ENCODE measurements around the gene PAX5. TPM values are rescaled to one million over a fixed set of nuclear protein-coding genes. Genes with fewer than 3 reads are reported as not detected.
A peak's percentile ranks its signal among the peaks of the same experiment; 100 is the strongest.

Gene PAX5
- total RNA-seq, 2 donors from 2014 or later: 0.52 TPM; not detected in 1

DNA sequence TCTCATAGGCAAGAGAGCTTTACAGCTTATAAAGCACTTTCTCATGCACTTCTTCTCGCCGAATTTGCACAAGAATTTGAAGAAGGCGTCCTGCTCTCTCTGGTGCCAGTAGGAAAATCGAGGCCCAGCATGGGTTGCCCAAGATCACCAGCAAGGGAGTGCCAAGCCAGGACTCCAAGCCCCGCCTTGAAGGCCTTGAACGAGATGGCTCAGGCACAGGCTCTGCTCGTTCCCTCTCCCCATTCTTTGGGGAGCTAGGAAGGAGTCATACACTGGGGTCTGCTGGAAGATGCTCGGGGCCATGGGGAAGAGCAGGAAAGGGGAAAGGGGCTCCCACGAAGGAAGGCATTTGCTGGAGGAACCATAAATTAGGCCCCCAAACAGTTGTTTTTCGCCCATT lies 46.7 kb downstream of the PAX5 start:
- Histone ChIP-seq H3K4me1 (peaks cover 13% of the 10 kb centered on the region), H3K27ac (no peak overlapping the region), H3K36me3 (replicated peaks in 1 of 2; ENCODE audit: insufficient read depth in 1 of 2, low read depth in 2 of 2) (no peaks in the 10 kb centered on the region), H3K27me3 (peaks cover 0 to 24% of the 10 kb centered on the region in 2 donors), H3K9me3 (peaks cover 0 to 13% (median 0%) of the 10 kb centered on the region in 3 donors), H3K4me3 (no peak overlapping the region)
- intact Hi-C loops (cut with DNase I): no loop called here
- ATAC-seq (no peak), DNase-seq (no peak)
- TF ChIP-seq CTCF (IDR thresholded peaks at IDR 0.05): no peak
- no peak for TF ChIP-seq POLR2A (IDR thresholded peaks at IDR 0.05)
- 27 to 30% methylated on average over 3 to 10 of the region's 10 CpGs for WGBS, 2 donors

GRCh38 chr9:36986468-36987408 lies 47.3 kb downstream of the PAX5 start:
- no peak overlapping the region for H3K4me3 ChIP-seq
- ATAC-seq: no peak
- no peaks in the 10 kb centered on the region for H3K36me3 ChIP-seq (replicated peaks in 1 of 2; ENCODE audit: insufficient read depth in 1 of 2, low read depth in 2 of 2)
- H3K9me3 ChIP-seq: peaks cover 0 to 13% (median 0%) of the 10 kb centered on the region in 3 donors
- H3K27ac ChIP-seq: no peak overlapping the region
- TF ChIP-seq CTCF (IDR thresholded peaks at IDR 0.05) (no peak), POLR2A (IDR thresholded peaks at IDR 0.05) (no peak)
- WGBS, 2 donors: 6 to 17% methylated on average over 19 to 55 of the region's 65 CpGs
- DNase-seq: no peak
- peaks cover 0 to 24% of the 10 kb centered on the region in 2 donors for H3K27me3 ChIP-seq
- H3K4me1 ChIP-seq: peaks cover 13% of the 10 kb centered on the region
- intact Hi-C loops (cut with DNase I): no loop called here

GRCh38 chr9:36985769-36986467 lies 48.1 kb downstream of the PAX5 start:
- peaks cover 0 to 24% of the 10 kb centered on the region in 2 donors for H3K27me3 ChIP-seq
- 2 to 5% methylated on average over 31 to 70 of the region's 70 CpGs for WGBS, 2 donors
- intact Hi-C loops (cut with DNase I): no loop called here

DNA sequence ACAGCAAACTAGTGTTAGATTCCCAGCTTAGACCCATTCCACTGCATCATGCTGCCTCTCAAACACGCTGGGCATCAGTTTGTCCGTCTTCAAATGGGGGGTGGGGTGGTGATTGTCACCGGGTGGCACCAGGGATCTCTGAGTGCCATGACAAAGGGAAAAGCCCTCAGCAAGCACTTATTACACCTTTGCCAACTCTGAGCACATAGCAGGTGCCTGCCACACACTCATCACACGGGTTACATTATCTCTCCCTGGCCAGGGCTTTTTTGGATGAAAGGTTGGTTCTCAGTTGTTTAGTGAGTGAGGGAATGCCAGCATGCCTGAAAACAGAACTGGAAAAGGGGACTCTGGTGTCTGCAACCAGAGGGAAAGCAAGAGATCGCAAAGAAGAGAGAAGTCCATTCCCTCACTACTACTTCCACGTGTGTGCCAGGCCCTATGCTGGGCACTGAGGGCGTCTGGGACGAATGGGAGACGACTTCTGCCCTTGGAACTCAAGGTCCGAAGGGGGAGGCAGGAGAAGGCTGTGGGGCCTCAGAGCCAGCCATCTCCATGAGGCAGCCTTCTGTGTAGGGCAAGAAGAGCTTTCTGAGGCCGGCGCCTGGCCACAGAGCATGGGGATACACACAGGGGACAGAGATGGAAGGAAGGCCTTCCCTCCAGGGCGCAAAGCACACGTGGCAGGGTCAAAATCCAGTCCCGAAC lies 48.9 kb downstream of the PAX5 start:
- ATAC-seq (no peak), DNase-seq (no peak)
- H3K4me1 ChIP-seq: peaks cover 13% of the 10 kb centered on the region
- no peaks in the 10 kb centered on the region for H3K9me3 ChIP-seq
- H3K4me3 ChIP-seq: no peak overlapping the region
- intact Hi-C loops (cut with DNase I): no loop called here
- H3K27ac ChIP-seq: no peak overlapping the region
- peaks cover 0 to 24% of the 10 kb centered on the region in 2 donors for H3K27me3 ChIP-seq
- 36 to 46% methylated on average over 12 to 15 of the region's 15 CpGs for WGBS, 2 donors
- H3K36me3 ChIP-seq (replicated peaks in 1 of 2; ENCODE audit: insufficient read depth in 1 of 2, low read depth in 2 of 2): no peaks in the 10 kb centered on the region
- no peak for TF ChIP-seq POLR2A (IDR thresholded peaks at IDR 0.05)
- no peak for TF ChIP-seq CTCF (IDR thresholded peaks at IDR 0.05)

More at GRCh38 chr9:36985769-36986467, 48.1 kb downstream of the PAX5 start:
- peaks cover 13% of the 10 kb centered on the region for H3K4me1 ChIP-seq
- ATAC-seq: no peak
- peak in 1 of 4 donors; percentile 35 for DNase-seq
- peaks cover 0 to 6% (median 0%) of the 10 kb centered on the region in 3 donors for H3K9me3 ChIP-seq
- TF ChIP-seq CTCF (IDR thresholded peaks at IDR 0.05) (no peak), POLR2A (IDR thresholded peaks at IDR 0.05) (no peak)
- no peaks in the 10 kb centered on the region for H3K36me3 ChIP-seq (replicated peaks in 1 of 2; ENCODE audit: insufficient read depth in 1 of 2, low read depth in 2 of 2)
- no peak overlapping the region for H3K27ac ChIP-seq
- H3K4me3 ChIP-seq: no peak overlapping the region
